Limb (tissue), 2 donors: ENCODE measurements around the gene TEX35.
A peak's percentile ranks its signal among the peaks of the same experiment; 100 is the strongest.
"Not testable (repeated sequence)": the region's sequence is repeated elsewhere in the genome, so short reads cannot be mapped to it uniquely, and the experiment has no call there.

Source experiments
- DNase-seq, 2 donors: peaks; one replicate each; pipeline ENCODE4 v3.0.0-alpha.2; 2016; ENCODE audit errors: extremely low spot score in 2 of 2

TEX35 gene

DNA sequence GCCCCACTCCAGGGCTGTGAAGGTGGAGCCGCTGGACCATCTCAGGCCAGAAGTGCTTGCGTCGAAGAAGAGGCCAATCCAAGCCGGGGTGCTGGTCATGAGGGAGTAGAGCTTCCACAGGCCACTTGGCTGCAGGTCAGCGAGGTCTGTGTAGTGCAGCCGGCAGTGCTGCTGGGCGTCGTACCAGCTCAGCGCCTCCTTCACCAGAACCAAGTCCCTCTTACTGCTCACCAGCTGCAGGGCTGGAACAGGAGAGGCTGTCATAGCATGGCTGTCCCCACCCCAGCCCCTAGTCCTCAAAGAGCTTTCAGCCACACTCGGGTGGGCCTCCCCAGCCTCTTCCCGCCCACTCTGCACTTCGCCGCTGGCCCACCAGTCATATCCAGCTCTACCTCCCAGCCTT, 18.3 kb upstream of the TEX35 start:
- no peak for DNase-seq

DNA sequence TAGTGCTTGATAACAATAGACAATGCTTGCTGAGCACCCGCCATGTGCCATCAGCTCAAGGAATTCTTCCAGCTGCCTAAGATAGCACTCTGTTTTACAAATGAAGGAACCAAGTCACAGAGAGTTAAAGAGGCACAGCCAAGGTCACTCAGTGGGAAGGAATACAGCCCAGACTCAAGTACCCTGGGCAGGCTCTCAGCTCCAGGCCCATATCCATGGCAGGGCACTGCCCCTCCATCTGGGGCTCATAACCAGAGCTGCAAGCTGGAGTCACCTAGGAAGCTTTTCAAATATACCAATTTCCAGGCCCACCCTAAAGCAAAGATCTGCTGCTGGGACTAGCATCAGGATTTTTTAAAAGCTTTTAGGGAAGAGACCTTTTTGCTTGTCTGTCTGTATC, 17.8 kb upstream of the TEX35 start:
- DNase-seq, result no peak

DNA sequence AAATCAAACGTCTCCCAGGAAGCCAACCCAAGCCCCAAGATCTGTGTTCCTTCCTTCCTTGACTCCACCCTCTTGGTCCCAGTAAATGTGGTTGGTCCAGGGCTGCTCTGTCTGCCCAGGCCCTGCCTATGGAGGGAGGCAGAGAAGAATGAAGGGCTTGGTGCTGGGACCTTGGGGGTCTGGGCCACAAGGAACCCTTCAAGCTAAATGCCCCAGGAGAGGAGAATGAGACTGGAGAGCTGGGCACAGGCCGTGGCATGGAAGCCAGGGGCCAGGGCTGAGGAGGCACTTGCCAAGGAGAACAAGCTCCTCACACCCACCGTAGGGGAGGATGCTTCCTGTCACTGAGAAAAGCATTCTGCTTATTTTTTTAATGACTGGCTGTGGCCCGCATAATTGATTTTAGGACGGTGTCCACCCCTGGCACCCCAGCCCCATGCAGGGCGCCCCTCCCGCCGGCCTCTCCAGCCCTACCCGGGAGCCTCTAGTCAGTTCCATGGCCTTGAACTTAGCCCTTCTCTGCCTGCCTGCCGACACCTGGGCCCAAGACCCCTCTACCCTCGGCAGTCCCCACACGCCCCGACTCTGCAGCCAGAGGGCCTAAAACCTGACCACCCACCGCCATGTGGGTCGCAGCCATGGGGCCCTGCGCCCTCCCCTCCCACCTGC, 17.0 kb upstream of the TEX35 start:
- no peak for DNase-seq

DNA sequence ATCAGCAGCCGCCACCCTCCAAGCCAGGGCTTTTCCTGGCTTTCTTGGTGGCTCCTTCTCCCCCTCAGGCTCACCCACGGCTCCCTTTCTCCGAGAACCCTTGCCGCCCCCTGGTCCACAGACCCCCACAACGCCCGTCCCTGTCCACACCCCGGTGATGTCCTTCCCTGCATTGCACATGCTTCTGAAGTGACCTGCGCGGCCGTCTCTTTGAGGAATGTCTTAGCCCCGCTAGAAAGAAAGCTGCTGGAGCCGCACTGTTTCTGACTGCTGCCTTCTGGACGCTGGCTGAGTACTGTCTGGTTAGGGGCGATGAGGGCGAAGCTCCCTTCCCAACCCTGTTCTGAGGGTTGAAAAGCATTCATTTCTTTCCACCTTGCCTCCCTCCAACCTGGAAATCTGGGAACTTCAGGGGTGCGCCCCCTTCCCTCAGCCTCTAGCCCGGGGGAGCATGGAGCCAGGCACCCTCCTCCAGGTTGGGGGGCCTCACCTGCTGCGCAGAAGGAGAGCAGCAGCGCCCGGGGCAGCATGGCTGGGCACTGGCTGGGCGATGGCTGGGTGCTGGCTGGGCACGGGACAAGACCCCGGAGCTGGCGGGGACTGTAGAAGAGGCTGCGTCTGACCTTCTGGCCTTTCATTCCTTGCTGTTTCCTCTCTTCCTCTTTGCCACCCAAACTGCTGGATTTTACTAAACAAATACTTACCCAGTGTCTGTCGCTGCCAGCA, 16.3 kb upstream of the TEX35 start, which contains the start of gene CLEC20A:
Gene CLEC20A, minus strand, starts transcription at position 555 of the 726 bp plus-strand sequence. Its CDS starts 25 bp downstream, at position 530.
- no peak for DNase-seq

DNA sequence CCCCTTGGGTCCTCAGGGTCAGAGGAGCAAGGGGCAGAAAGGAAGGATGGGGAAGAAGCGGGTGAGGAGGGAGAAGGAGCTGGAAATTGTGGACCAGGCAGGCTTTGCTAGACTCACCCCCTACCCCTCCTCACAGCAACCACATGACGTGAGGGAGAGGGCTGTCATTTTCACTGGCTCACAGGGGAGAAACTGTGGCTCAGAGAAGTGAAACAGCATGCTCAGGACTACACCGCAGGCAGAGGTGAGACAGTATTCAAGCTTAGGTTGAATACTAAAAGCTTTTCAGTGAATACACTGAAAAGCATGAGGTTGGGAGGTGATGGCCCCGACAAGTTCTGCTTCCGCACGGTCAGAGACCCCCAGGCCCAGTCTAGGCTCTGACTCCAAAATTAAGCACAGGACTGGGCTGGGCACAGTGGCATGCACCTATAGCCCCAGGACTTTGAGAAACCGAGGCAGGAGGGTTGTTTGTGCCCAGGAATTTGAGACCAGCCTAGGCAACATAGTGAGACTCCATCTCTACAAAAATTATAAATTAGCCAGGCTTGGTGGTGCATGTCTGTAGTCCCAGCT, 14.9 kb upstream of the TEX35 start:
- DNase-seq, result no peak

DNA sequence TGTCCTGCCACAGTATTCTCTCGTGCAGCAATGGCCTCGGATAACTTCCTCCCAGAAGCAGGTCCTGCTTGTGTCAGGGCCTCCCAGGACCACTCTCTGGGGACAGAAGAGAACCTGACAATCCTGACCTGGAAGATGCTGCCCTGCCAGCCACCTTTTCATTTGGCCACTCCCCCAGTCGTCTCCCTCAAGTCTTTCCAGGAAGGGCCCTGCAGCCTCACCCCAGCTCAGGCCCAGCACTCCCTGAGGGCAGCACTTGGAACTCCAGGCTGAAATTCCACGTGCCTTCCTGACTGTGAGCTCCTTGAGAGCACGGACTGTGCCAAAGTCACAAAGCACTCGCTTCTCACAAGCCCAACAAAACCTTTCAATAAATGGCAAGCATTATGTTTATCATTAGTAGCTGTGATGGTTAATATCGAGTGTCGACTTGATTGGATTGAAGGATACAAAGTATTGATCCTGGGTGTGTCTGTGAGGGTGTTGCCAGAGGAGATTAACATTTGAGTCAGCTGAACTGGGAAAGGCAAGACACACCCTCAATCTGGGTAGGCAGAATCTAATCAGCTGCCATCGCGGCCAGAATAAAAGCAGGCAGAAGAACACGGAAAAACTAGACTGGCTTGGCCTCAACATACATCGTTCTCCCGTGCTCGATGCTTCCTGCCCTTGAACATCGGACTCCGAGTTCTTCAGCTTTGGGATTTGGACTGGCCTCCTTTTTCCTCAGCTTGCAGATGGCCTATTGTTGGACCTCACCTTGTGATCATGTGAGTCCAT, 13.8 kb upstream of the TEX35 start:
- no peak for DNase-seq

DNA sequence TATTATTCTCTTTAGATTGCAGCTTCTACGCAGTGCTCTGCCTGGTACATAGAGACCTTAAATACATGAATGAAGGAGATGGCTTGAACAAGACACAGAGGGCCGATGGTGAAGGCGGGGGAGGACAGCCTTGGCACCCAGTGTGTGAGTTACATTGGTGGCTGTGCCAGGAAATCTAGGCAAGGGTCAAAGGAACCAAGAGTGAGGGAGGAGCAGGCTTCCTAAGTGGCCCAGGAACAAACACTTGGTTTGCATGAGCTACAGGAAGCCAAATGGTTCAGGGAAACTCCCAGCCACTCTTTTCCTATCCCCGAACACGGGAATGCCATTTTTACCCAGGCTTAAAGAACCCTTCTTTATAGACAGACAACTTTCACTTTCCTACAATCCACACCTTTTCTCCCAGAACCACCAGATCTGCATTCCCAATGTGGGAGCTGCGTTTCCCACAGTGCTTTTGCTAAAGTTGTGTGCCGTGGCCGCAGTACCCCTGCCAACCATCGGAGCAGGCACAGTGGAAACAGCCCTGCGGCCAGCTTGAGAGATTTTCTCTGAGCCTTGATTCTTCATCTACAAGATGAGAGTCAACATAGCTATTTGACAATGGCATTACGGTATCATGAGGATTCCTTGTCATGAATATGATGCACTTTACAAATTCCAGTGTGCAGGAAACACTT, 12.7 kb upstream of the TEX35 start:
- no peak for DNase-seq

DNA sequence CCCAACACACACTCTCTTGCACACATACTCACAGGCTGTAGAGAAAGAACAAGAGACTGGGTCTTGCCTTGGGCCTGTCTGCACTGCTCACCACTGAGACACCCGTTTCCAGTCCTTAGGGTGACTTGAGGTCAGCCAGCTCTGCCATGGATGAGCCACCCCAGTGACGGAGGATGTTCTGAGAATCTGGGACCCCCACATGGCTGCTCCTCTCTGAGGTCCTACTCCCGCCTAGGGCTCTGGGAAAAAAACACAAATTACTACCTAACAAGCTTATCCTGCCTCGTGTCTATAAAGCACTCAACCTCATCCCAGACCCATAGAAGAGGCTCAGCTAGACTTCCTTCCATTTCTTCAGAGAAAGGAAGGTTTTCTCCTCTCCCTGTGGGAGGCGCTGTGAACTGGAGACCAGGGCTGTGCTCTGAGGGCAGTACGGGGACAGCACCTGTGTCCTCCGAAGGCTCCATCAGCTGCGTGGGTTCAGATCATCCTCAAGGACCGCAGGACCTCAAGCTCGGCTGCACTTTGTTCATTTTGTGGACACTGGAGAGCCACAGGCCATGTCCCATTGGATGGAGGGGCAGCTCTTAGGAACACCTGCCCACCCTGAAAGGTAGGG, 11.9 kb upstream of the TEX35 start:
- no peak for DNase-seq

DNA sequence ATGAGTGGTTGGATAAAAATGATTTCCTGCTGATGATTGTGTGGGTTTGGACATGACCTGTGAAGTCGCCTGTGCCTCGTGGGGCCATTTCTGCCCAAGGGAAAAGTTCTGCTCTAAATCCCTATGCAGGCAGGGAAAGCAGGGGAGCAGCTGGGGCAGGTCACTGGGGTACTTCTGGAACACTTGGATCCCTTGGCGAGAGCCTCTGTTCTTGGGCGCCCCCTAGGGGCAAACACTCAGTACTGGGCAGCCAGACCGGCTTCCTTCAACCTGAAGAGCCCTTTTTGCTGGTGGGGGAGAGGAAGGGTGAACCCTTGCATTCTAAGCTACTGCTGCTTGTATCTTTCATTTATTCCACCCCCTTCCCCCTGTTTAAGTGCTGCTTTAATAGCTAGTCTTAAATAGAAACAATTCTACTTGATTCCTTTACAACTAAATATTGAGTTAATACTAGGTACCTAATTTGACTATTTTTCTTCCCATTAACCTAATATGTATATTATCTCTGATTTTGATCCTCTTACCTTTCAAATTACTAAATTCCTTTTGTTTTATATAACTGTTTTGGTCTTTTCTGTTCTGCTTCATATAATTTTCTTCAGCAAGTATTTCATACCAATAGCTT, 11.1 kb upstream of the TEX35 start:
- DNase-seq, result peak; percentile 46 to 79

DNA sequence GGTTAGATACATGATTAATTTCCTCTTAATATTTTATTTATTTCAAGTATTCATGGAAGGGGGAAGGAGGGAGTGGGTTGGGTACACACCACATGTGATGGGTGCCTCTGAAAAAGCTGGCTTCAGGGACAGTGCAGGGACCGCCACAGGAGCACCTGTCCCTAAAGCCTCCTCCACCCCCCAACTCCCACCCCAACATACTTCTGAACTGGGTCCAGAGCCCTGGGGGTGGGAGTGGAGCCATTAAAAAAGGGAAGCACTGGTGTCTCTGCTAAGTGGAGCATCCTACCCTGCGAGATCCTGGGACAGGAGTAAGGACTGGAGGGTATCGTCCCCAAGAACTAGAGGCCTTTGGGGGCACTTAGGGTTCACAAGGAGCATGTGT, 10.6 kb upstream of the TEX35 start:
- DNase-seq, result no peak

DNA sequence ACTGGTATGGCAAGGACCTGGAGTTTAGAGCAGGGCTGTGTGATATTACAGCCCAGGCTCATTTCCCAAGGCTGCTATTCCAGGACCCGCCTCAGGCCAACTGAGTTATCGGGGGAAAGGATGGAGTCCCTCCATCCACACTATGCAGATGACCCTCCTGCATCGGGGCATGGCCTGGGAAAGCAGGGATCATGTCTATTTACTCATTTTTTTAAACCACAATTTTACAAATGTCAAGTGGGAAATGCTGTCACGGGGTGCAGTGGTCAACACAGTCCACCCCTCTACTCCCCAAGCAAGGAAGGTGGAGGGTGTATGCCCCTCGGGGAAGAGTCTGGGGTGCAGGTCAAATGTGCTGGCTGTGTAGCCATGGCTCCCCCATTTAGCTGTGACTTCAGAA, 10.1 kb upstream of the TEX35 start:
- no peak for DNase-seq

DNA sequence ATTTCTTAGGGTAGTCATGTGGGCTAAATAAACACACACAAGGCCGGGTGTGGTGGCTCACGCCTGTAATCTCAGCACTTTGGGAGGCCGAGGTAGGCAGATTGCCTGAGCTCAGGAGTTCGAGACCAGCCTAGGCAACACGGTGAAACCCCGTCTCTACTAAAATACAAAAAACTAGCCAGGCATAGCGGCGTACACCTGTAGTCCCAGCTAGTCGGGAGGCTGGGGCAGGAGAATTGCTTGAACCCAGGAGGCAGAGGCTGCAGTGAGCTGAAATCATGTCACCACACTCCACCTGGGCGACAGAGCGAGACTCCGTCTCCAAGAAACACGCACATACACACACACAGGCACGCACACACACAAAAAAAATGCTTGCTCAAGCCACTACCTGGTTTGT, 9.6 kb upstream of the TEX35 start:
- not testable (repeated sequence) for DNase-seq

DNA sequence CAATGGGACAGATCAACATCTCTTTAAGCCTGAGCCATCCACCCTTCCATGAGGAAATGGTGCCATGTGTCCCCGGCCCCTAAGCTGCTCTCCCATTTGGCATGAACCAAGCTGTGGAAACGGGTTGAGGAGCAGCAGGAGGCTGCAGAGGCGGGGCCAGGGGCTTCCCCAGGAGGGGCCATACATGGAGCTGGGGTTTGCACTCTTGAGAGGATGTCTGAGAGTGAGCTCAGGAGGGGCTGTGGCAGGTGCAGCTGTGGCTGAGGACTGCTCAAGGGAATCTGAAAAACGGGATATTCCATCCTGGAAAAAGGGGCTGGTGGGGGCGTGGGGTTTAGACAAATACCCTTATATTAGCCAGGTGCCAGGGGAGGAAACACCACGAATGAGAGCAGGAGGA, 9.1 kb upstream of the TEX35 start:
- no peak for DNase-seq

DNA sequence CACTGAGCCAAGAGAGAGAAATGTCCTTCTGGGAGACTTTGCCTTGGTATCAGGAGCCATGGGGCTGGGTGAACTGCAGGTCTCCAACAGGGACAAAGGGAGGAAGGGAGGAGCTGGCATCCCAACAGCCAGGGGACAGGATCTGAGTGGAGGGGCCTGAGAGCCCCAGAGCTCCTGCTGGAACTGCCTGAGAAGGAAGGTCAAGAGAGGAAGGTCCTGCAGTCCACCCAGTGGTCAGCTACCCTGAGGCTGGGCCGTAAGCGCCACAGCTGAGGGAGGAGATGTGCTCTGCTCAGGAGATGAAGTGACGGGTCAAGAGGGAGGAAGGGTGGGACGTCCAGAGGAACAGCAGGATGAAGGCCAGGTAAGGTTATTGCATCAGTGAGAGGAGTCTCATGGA, 8.6 kb upstream of the TEX35 start:
- no peak for DNase-seq

DNA sequence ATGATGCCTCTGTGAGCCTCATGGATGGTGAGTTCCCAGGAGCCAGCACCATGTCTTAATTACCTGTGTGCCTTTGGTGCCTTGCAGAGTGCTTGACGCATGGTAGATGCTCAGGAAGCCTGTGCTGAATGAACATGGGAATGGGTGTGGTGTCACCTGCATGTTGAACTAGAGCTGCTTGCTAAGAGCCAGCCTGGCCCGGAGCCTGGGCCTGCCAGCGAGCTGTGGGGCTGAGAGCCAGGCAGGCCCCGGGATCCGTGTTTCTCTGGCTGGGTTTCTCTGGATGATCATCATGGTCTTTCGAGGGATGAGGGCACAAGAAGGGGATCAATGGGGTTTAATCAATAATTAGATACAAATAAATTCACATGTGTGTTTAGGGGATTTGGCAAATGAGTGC, 6.7 kb upstream of the TEX35 start:
- no peak for DNase-seq

DNA sequence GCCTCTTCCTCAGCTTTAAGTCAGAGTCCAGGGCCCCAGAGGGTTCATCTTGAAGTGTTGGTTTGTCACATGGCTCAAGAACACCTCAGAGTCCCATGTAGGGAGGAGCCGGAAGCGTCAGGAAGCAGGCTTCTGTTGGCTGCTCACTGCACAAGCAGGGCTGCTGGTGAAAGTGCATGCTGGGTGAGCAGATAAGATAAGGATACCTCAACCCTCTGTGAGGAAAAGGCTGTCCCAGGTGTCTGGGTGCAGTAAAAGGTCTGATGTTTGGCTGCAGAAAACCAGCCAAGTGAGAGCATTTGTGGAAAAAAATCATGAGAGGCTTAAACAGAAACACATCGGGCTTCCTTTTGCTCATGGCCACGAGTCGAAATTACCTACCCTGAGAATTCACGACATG, 6.2 kb upstream of the TEX35 start:
- DNase-seq, result no peak

DNA sequence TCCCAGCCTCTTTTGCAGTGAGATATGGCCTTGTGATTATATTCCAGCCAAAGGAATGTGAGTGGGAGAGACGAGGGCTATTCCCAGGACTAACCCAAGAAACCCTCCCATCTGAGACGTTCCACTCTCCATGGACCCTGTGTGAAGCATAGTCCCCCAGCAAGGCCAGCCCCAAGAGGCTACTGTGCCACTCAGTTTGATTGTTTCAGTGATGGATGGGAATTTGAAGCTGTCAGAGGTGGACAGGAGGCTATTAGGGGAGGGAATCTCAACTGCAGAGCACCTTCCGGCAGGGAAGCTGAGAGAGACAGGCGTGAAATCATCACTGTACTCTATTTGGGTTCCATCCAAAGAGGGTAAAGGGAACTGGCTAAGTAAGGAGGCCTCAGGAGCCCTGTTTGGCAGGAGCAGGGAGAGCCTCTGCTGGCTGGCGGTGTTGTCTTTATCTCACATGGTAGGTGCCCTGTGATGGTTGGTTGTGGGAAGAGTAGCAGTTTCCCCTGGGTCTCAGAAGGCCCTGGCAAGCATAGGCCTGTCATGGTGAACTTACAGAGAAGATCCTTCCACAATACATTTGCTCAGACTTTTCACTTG, 3.4 kb upstream of the TEX35 start:
- no peak for DNase-seq

DNA sequence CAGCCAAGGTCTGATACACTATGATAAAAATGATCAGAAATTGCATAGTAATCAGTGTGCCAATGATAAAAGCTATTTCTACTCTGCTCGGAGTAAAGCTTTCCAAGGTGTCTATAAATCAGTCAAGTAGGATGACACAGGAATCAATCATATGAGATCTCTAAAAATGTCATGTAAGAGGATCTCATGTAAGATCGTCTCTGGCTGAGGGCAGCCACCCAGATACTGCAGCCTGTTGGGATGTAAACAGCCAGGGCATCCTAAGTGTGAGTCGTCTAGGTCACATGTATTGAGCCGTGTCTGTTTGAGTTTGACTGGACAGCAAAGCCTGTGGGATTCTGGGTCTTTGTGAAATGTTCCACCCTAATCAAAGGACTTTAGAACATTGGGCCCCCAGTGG, 2.8 kb upstream of the TEX35 start:
- DNase-seq, result no peak

DNA sequence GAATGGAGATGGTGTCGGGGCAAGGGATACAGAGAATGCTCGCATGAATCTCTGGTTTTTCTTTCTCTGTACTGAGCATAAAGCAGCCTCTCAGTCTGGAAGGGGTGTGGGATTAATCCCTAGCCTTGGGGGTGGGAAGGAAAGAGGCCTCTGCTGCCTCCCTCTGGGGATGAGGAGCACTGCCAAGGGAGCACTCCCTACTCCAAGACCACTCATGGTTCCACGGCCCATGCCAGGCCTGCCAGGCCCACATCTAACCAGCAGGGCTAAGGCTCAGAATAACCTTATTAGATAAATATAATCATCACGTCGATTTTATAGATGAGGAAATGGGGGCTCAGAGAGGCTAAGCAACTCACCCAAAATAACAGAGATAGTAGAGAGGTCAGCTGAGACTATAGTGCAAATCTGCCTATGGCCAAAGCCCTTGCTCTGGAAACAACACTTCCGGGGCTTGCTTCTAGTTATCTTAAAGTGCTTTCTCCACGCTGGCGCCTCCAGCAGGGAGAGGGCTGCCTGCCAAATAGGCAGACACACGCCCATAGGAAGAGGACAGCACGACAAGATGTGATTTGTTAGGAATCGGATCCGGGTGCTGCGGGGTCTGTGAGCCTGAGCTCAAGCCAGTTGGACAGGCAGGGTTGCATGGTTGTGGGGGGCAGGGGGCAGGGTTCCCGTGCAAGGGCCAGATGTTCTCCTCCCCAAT, 522 bp downstream of the TEX35 start:
- DNase-seq, result peak in 1 of 2 donors; percentile 27

DNA sequence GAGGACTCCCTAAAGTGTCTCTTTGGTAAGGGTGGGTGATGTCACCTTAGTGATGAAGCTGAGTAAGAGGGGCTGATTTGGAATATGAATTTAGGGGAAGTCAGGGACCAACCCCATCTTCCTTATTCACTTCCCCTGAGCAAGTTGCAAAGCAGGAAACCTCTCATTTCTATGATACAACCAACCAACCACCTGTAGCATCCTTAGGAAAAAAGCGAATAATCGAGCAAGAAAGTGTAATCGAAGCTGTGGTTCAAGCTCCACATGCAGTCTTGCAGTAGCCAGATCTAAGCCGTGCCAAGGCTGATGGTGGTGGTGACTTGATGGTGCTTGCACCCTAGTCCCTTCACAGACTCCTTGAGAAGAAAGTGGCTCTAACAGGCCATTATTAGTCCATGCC, 3.2 kb downstream of the TEX35 start:
- DNase-seq, result no peak
